GM06990 (cell line): ENCODE data around the gene CDK9.

Source experiments
- DNase-seq: peaks from one replicate; pipeline ENCODE4 v3.0.0-alpha.2; 2011; ENCODE audit not compliant: insufficient read length; ENCODE audit errors: extremely low read depth
- H3K27me3 ChIP-seq: replicated peaks from 2 replicates; pipeline ENCODE4 v1.6.0; 2011; ENCODE audit warnings: low read length; ENCODE audit not compliant: control insufficient read depth, insufficient read depth
- H3K36me3 ChIP-seq: 2 replicates; pipeline ENCODE4 v1.5.1; 2011; ENCODE audit warnings: low read length; ENCODE audit not compliant: control insufficient read depth, insufficient read depth
- H3K4me3 ChIP-seq: replicated peaks from 2 replicates; pipeline ENCODE4 v1.5.1; 2011; ENCODE audit warnings: low read depth, mild to moderate bottlenecking, control low read depth, low read length
- TF ChIP-seq, protein P1 (sequence below): IDR thresholded peaks from 2 replicates; pipeline ENCODE4 v1.5.1; 2011; ENCODE audit warnings: low read length, control low read depth, mild to moderate bottlenecking, inconsistent platforms; ENCODE audit not compliant: insufficient read depth, poor library complexity, severe bottlenecking

Gene CDK9

GRCh38 chr9:127776195-127776923 is 9.5 kb upstream of the CDK9 start:
- H3K27me3 ChIP-seq, result no peaks in the 10 kb centered on the region
- TF ChIP-seq, protein P1, sequence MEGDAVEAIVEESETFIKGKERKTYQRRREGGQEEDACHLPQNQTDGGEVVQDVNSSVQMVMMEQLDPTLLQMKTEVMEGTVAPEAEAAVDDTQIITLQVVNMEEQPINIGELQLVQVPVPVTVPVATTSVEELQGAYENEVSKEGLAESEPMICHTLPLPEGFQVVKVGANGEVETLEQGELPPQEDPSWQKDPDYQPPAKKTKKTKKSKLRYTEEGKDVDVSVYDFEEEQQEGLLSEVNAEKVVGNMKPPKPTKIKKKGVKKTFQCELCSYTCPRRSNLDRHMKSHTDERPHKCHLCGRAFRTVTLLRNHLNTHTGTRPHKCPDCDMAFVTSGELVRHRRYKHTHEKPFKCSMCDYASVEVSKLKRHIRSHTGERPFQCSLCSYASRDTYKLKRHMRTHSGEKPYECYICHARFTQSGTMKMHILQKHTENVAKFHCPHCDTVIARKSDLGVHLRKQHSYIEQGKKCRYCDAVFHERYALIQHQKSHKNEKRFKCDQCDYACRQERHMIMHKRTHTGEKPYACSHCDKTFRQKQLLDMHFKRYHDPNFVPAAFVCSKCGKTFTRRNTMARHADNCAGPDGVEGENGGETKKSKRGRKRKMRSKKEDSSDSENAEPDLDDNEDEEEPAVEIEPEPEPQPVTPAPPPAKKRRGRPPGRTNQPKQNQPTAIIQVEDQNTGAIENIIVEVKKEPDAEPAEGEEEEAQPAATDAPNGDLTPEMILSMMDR, result peak; percentile 11
- peak; percentile 82 for DNase-seq
- peak overlapping the region; percentile 73 for H3K4me3 ChIP-seq
- H3K36me3 ChIP-seq, result peaks cover 4% of the 10 kb centered on the region

- Histone ChIP-seq H3K36me3 (peaks cover 4% of the 10 kb centered on the region), H3K4me3 (peak overlapping the region; percentile 73), H3K27me3 (no peaks in the 10 kb centered on the region)
- TF ChIP-seq, protein P1, result no peak
- peak; percentile 49 for DNase-seq
These were observed 8.9 kb upstream of the CDK9 start for GRCh38 chr9:127776924-127777289.

DNA sequence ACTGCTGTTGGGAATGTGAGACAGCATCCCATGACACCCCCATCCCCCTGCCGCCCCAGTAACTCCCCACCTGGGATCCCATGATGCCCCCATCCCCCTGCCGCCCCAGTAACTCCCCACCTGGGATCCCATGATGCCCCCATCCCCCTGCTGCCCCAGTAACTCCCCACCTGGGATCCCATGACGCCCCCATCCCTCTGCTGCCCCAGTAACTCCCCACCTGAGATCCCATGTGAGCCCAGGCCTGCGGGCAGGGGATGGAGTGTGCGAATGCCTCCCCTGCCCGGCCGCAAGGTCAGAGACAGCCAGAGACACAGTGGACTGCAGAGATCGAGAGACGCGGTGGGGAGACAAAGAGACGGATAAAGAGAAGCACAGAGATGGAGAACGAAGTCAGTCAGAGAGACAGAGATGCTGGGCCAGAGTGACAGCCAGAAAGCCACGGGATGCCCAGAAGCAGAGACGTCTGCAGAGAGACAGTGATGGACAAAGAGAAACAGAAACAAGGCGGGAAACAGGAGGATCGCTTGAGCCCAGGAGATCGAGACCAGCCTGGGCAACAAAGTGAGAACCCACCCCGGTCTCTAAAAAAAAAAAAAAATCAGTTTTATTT is 8.4 kb upstream of the CDK9 start:
- H3K36me3 ChIP-seq, result peaks cover 4% of the 10 kb centered on the region
- DNase-seq, result no peak
- TF ChIP-seq, protein P1, result no peak

GRCh38 chr9:127778280-127779135 is 7.3 kb upstream of the CDK9 start, which contains the start of gene SH2D3C:
TSS of gene SH2D3C (minus strand) at chr9:127778666. CDS start at chr9:127778627, 39 bp downstream.
- Histone ChIP-seq H3K27me3 (no peaks in the 10 kb centered on the region), H3K4me3 (peak within 1 kb of the TSS; percentile 73), H3K36me3 (peaks cover 2% of the 10 kb centered on the region; the same call in 1 of the 2 replicates)
- DNase-seq, result peak; percentile 74
- TF ChIP-seq, protein P1, result no peak

More for the DNA sequence above, 8.4 kb upstream of the CDK9 start:
- H3K4me3 ChIP-seq, result peak overlapping the region; percentile 73
- no peaks in the 10 kb centered on the region for H3K27me3 ChIP-seq

- DNase-seq, result peak; percentile 78
- TF ChIP-seq, protein P1, result no peak
These were observed 6.5 kb upstream of the CDK9 start for GRCh38 chr9:127779136-127779981.

More at GRCh38 chr9:127779136-127779981, 6.5 kb upstream of the CDK9 start:
- peak overlapping the region; percentile 73 for H3K4me3 ChIP-seq
- H3K27me3 ChIP-seq, result no peaks in the 10 kb centered on the region
- no peaks in the 10 kb centered on the region for H3K36me3 ChIP-seq
